CD4-positive, alpha-beta T cell (primary cell): ENCODE measurements around the gene SOX5. TPM values are rescaled to one million over a fixed set of nuclear protein-coding genes. Genes with fewer than 3 reads are reported as not detected.

Experiments used
- ATAC-seq: fragments of 200-7000 bp; cut with Tn5 transposase; one replicate; pipeline ENCODE4 v1.10.0; 2022; ENCODE audit warnings: mild to moderate bottlenecking; ENCODE audit not compliant: poor library complexity
- CTCF ChIA-PET: fragments of 350-600 bp; sonication (Branson Sonifier 250); formaldehyde crosslinking; loops from one replicate; lab custom pipeline; 2021; ENCODE audit warnings: antibody characterized with exemption, inconsistent platforms; lab: Charles Lee
- POLR2A ChIA-PET: fragments of 350-600 bp; sonication (Branson Sonifier 250); formaldehyde crosslinking; loops from one replicate; lab custom pipeline; 2021; ENCODE audit warnings: antibody characterized with exemption, inconsistent platforms; lab: Charles Lee
- DNase-seq, 14 experiments: peaks; one replicate each; pipeline ENCODE4 v3.0.0-alpha.2; 2013 to 2020; ENCODE audit warnings: mixed read lengths in 2 of 14
- H3K27ac ChIP-seq, 2 donors: one replicate each; pipeline versions ENCODE4 v1.5.1 to v1.7.0; 2013; ENCODE audit warnings: low read length in 2 of 2, low read depth in 1 of 2, mild to moderate bottlenecking in 1 of 2
- H3K27me3 ChIP-seq, 2 experiments: 1 replicate in 1 of 2; 2 replicates in 1 of 2; pipeline versions ENCODE4 v1.6.1 to v1.7.0; 2013; ENCODE audit warnings: low read length in 2 of 2, control low read depth in 1 of 2, mild to moderate bottlenecking in 1 of 2, moderate library complexity in 1 of 2; ENCODE audit not compliant: insufficient read depth in 2 of 2, control insufficient read depth in 1 of 2
- H3K36me3 ChIP-seq: one replicate; pipeline ENCODE4 v1.6.1; 2013; ENCODE audit warnings: low read length, control low read depth; ENCODE audit not compliant: insufficient read depth
- H3K4me1 ChIP-seq: one replicate; pipeline ENCODE4 v1.6.1; 2013; ENCODE audit warnings: low read length, control low read depth; ENCODE audit not compliant: insufficient read depth
- H3K4me3 ChIP-seq: one replicate; pipeline ENCODE4 v1.5.1; 2013; ENCODE audit warnings: mild to moderate bottlenecking, low read length, moderate library complexity
- H3K9me3 ChIP-seq, 2 experiments: 1 replicate in 1 of 2; 2 replicates in 1 of 2; pipeline versions ENCODE4 v1.6.1 to v1.7.0; 2013; ENCODE audit warnings: low read length in 2 of 2, mild to moderate bottlenecking in 2 of 2, control low read depth in 1 of 2, moderate library complexity in 1 of 2; ENCODE audit not compliant: control insufficient read depth in 1 of 2, insufficient read depth in 1 of 2
- H3K27ac Mint-ChIP-seq: one replicate; pipeline ENCODE4 v1.8.0; 2020; ENCODE audit warnings: mixed read lengths
- H3K27me3 Mint-ChIP-seq: one replicate; pipeline ENCODE4 v1.8.0; 2021; ENCODE audit warnings: mixed read lengths
- H3K36me3 Mint-ChIP-seq: one replicate; pipeline ENCODE4 v1.8.0; 2021; ENCODE audit warnings: low read depth, mixed read lengths
- H3K4me1 Mint-ChIP-seq: one replicate; pipeline ENCODE4 v1.8.0; 2021; ENCODE audit warnings: low read depth, mixed read lengths
- H3K4me3 Mint-ChIP-seq: one replicate; pipeline ENCODE4 v1.8.0; 2020; ENCODE audit warnings: mild to moderate bottlenecking, mixed read lengths
- H3K9me3 Mint-ChIP-seq: one replicate; pipeline ENCODE4 v1.8.0; 2020; ENCODE audit warnings: mixed read lengths
- CTCF ChIP-seq: fragments of 200-600 bp; IDR thresholded peaks from one replicate; pipeline ENCODE4 v1.8.0; 2022; ENCODE audit warnings: antibody characterized with exemption, mild to moderate bottlenecking
- intact Hi-C, 2 experiments: fragments of 100-400 bp; cut with DNase I in 1 of 2; cut with micrococcal nuclease in 1 of 2; formaldehyde crosslinking; loops; one replicate each; pipeline versions ENCODE4 v1.15.1 to v1.9.0; 2023 to 2025; cut with DNase I, micrococcal nuclease
- total RNA-seq, 174 experiments: library from RNA in 2 of 174; stranded (reverse) in 2 of 174; gene quantifications; one replicate each; pipeline ENCODE4 v1.2.3 and lab custom pipeline; 2021 to 2026

The SOX5 gene
- total RNA-seq, 2 experiments from 2014 or later, result not detected

GRCh38 chr12:23631786-23632377, 317.6 kb downstream of the SOX5 start:
- Mint-ChIP-seq H3K9me3 (peaks cover 3% of the 10 kb centered on the region), H3K27ac (no peak overlapping the region), H3K27me3 (no peaks in the 10 kb centered on the region), H3K36me3 (no peaks in the 10 kb centered on the region), H3K4me3 (no peak overlapping the region), H3K4me1 (no peaks in the 10 kb centered on the region)
- H3K36me3 ChIP-seq, result no peaks in the 10 kb centered on the region
- intact Hi-C loops, result no loop called here
- ATAC-seq (no peak), DNase-seq (no peak)
- TF ChIP-seq CTCF, result no peak
- no peak overlapping the region for H3K27ac ChIP-seq
- no peak overlapping the region for H3K4me3 ChIP-seq
- H3K27me3 ChIP-seq, result no peaks in the 10 kb centered on the region
- H3K4me1 ChIP-seq, result no peaks in the 10 kb centered on the region
- no peaks in the 10 kb centered on the region for H3K9me3 ChIP-seq
- CTCF ChIA-PET, result no interaction called here
- POLR2A ChIA-PET, result no interaction called here

- ChIA-PET POLR2A (no interaction called here), CTCF (no interaction called here)
- no peak for TF ChIP-seq CTCF
- Histone ChIP-seq H3K36me3 (no peaks in the 10 kb centered on the region), H3K4me3 (no peak overlapping the region), H3K9me3 (no peaks in the 10 kb centered on the region), H3K27ac (no peak overlapping the region), H3K27me3 (no peaks in the 10 kb centered on the region), H3K4me1 (no peaks in the 10 kb centered on the region)
- Mint-ChIP-seq H3K27ac (no peak overlapping the region), H3K9me3 (no peaks in the 10 kb centered on the region), H3K36me3 (no peaks in the 10 kb centered on the region), H3K27me3 (no peaks in the 10 kb centered on the region), H3K4me1 (no peaks in the 10 kb centered on the region), H3K4me3 (no peak overlapping the region)
- intact Hi-C loops, result no loop called here
- no peak for ATAC-seq
- no peak for DNase-seq
Measured at GRCh38 chr12:23630524-23630923, 318.9 kb downstream of the SOX5 start.

GRCh38 chr12:23628806-23629205, 320.7 kb downstream of the SOX5 start:
- Histone ChIP-seq H3K4me1 (no peaks in the 10 kb centered on the region), H3K9me3 (no peaks in the 10 kb centered on the region), H3K4me3 (no peak overlapping the region), H3K36me3 (no peaks in the 10 kb centered on the region), H3K27ac (no peak overlapping the region), H3K27me3 (no peaks in the 10 kb centered on the region)
- no peaks in the 10 kb centered on the region for H3K27me3 Mint-ChIP-seq
- H3K9me3 Mint-ChIP-seq, result peaks cover 3% of the 10 kb centered on the region
- ATAC-seq, result no peak
- intact Hi-C loops, result no loop called here
- CTCF ChIA-PET, result no interaction called here
- no peak for TF ChIP-seq CTCF
- no peaks in the 10 kb centered on the region for H3K4me1 Mint-ChIP-seq
- H3K27ac Mint-ChIP-seq, result no peak overlapping the region
- H3K4me3 Mint-ChIP-seq, result no peak overlapping the region
- H3K36me3 Mint-ChIP-seq, result no peaks in the 10 kb centered on the region
- DNase-seq, result no peak
- POLR2A ChIA-PET, result no interaction called here
